ENCODE results near the gene TSHZ2.
"Not testable (repeated sequence)": the region's sequence is repeated elsewhere in the genome, so short reads cannot be mapped to it uniquely, and the experiment has no call there.

The TSHZ2 gene

GRCh38 chr20:53083411-53083810, 111.3 kb downstream of the TSHZ2 start:
- TF ChIP-seq, protein P1, sequence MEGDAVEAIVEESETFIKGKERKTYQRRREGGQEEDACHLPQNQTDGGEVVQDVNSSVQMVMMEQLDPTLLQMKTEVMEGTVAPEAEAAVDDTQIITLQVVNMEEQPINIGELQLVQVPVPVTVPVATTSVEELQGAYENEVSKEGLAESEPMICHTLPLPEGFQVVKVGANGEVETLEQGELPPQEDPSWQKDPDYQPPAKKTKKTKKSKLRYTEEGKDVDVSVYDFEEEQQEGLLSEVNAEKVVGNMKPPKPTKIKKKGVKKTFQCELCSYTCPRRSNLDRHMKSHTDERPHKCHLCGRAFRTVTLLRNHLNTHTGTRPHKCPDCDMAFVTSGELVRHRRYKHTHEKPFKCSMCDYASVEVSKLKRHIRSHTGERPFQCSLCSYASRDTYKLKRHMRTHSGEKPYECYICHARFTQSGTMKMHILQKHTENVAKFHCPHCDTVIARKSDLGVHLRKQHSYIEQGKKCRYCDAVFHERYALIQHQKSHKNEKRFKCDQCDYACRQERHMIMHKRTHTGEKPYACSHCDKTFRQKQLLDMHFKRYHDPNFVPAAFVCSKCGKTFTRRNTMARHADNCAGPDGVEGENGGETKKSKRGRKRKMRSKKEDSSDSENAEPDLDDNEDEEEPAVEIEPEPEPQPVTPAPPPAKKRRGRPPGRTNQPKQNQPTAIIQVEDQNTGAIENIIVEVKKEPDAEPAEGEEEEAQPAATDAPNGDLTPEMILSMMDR (IDR thresholded peaks at IDR 0.05; ENCODE audit: low read depth, low read length, missing control alignments) = no peak
- Histone ChIP-seq H3K36me3 (replicated peaks) (no peaks in the 10 kb centered on the region), H3K27ac (no peak overlapping the region), H3K27me3 (replicated peaks) (no peaks in the 10 kb centered on the region), H3K4me3 (ENCODE audit: low read depth, low read length) (no peak overlapping the region)
- DNase-seq = no peak
- in situ Hi-C loops (cut with HindIII; ENCODE audit: low pct_ligation_motif_present, low sequenced_read_pairs) = no loop called here

DNA sequence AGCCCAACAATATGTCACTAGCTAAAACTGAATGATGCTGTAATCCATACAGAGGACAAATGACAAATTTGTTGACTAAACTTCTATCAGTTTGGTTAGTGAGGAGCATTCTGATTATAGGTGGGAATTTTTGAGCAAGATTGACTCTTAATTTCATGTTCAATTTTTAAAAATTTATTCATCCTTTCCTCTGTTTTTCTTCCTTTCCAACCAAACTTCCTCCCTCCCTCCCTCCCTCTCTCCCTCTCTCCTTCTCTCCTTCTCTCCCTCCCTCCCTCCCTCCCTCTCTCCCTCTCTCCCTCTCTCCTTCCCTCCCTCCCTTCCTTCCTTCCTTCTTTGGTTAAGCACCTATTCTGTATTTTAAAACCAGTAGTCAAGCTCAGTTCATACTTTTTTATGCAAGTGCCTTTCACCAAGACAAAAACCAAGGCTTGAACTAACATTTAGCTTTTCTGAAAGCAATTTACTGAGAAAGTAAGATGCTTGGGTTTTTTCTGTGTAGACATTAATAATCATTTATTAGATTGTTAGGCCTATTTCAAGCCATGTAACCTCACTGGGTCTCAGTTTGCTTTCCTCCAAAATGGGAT, 112.3 kb downstream of the TSHZ2 start:
- Histone ChIP-seq H3K27me3 (replicated peaks) (no peaks in the 10 kb centered on the region), H3K4me3 (ENCODE audit: low read depth, low read length) (no peak overlapping the region), H3K36me3 (replicated peaks) (no peaks in the 10 kb centered on the region), H3K27ac (no peak overlapping the region)
- TF ChIP-seq, protein P1 (IDR thresholded peaks at IDR 0.05; ENCODE audit: low read depth, low read length, missing control alignments) = no peak
- in situ Hi-C loops (cut with HindIII; ENCODE audit: low pct_ligation_motif_present, low sequenced_read_pairs) = no loop called here
- DNase-seq = no peak

GRCh38 chr20:53085720-53086119, 113.6 kb downstream of the TSHZ2 start:
- H3K4me3 ChIP-seq (ENCODE audit: low read depth, low read length) = no peak overlapping the region
- in situ Hi-C loops (cut with HindIII; ENCODE audit: low pct_ligation_motif_present, low sequenced_read_pairs) = no loop called here
- TF ChIP-seq, protein P1 (IDR thresholded peaks at IDR 0.05; ENCODE audit: low read depth, low read length, missing control alignments) = no peak

GRCh38 chr20:53087037-53087777, 115.0 kb downstream of the TSHZ2 start:
- no peak for DNase-seq
- H3K27me3 ChIP-seq (replicated peaks) = no peaks in the 10 kb centered on the region
- in situ Hi-C loops (cut with HindIII; ENCODE audit: low pct_ligation_motif_present, low sequenced_read_pairs) = no loop called here
- TF ChIP-seq, protein P1 (IDR thresholded peaks at IDR 0.05; ENCODE audit: low read depth, low read length, missing control alignments) = no peak
- H3K36me3 ChIP-seq (replicated peaks) = no peaks in the 10 kb centered on the region
- no peak overlapping the region for H3K27ac ChIP-seq
- no peak overlapping the region for H3K4me3 ChIP-seq (ENCODE audit: low read depth, low read length)

More at GRCh38 chr20:53085720-53086119, 113.6 kb downstream of the TSHZ2 start:
- no peaks in the 10 kb centered on the region for H3K27me3 ChIP-seq (replicated peaks)
- H3K27ac ChIP-seq = no peak overlapping the region
- no peak for DNase-seq
- H3K36me3 ChIP-seq (replicated peaks) = no peaks in the 10 kb centered on the region

DNA sequence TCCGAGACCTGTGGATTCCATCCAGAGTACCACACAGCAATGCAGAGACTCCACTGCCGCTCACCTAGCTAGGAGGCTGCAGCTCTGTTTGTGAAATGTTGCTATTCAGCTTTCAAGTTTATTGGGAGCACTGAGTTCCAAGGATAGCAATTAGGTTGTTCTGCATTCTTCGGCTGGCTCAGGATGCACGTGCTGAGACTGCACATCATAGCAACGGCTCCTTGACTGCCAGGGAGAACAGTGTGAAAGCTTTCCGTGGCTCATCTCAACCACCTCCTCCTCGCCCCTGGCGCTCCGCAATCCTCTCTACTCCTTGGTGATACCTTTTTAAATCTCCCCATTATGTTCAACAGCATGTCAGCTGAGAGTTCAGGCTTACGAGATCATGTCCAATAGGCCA, 116.6 kb downstream of the TSHZ2 start:
- Histone ChIP-seq H3K36me3 (replicated peaks) (no peaks in the 10 kb centered on the region), H3K4me3 (ENCODE audit: low read depth, low read length) (no peak overlapping the region), H3K27me3 (replicated peaks) (no peaks in the 10 kb centered on the region), H3K27ac (no peak overlapping the region)
- TF ChIP-seq, protein P1 (IDR thresholded peaks at IDR 0.05; ENCODE audit: low read depth, low read length, missing control alignments) = no peak
- DNase-seq = no peak
- in situ Hi-C loops (cut with HindIII; ENCODE audit: low pct_ligation_motif_present, low sequenced_read_pairs) = no loop called here

DNA sequence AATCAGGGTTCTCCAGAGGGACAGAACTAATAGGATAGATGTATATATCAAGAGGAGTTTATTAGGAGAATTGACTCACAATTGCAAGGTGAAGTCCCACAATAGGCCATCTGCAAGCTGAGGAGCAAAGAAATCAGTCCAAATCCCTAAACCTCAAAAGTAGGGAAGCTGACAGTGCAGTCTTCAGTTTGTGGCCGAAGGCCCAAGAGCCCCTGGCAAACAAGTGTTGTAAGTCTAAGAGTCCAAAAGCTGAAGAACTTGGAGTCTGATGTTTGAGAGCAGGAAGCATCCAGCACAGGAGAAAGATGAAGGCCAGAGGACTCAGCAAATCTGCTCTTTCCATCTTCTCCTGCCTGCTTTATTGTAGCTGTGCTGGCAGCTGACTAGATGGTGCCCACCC, 117.7 kb downstream of the TSHZ2 start:
- H3K27me3 ChIP-seq (replicated peaks); H3K36me3 ChIP-seq (replicated peaks); H3K4me3 ChIP-seq (ENCODE audit: low read depth, low read length); DNase-seq; H3K27ac ChIP-seq; in situ Hi-C loops (cut with HindIII; ENCODE audit: low pct_ligation_motif_present, low sequenced_read_pairs): not testable (repeated sequence)
